Heart right ventricle (tissue), 16 donors: ENCODE data around the gene ZNF710. TPM values are rescaled to one million over a fixed set of nuclear protein-coding genes. Genes with fewer than 3 reads are reported as not detected.

Experiments
- ATAC-seq, 8 donors: fragments of 200-7000 bp; cut with Tn5 transposase; one replicate each; pipeline ENCODE4 v1.9.1; 2020; ENCODE audit warnings: mild to moderate bottlenecking in 8 of 8, moderate library complexity in 8 of 8, moderate number of reproducible peaks in 1 of 8
- DNase-seq, 2 donors: peaks; one replicate each; pipeline ENCODE4 v3.0.0-alpha.2; 2020
- H3K27ac ChIP-seq, 10 donors: fragments of 200-600 bp; sonication (generic) in 2 of 10; one replicate each; pipeline versions ENCODE4 v1.5.0 to v1.8.0; 2020 to 2022; ENCODE audit warnings: mild to moderate bottlenecking in 3 of 10
- H3K27me3 ChIP-seq, 7 donors: fragments of 200-600 bp; one replicate each; pipeline ENCODE4 v1.8.0; 2021 to 2022; ENCODE audit warnings: mild to moderate bottlenecking in 2 of 7
- H3K36me3 ChIP-seq, 9 donors: fragments of 200-600 bp; sonication (generic) in 1 of 9; one replicate each; pipeline versions ENCODE4 v1.5.0 to v1.8.0; 2020 to 2022; ENCODE audit warnings: mild to moderate bottlenecking in 2 of 9
- H3K4me1 ChIP-seq, 9 donors: fragments of 200-600 bp; sonication (generic) in 1 of 9; one replicate each; pipeline versions ENCODE4 v1.5.0 to v1.8.0; 2020 to 2022; ENCODE audit warnings: mild to moderate bottlenecking in 4 of 9
- H3K4me3 ChIP-seq, 10 donors: fragments of 200-600 bp; sonication (generic) in 2 of 10; one replicate each; pipeline versions ENCODE4 v1.5.0 to v1.8.0; 2020 to 2022; ENCODE audit warnings: mild to moderate bottlenecking in 7 of 10, moderate library complexity in 2 of 10
- H3K9me3 ChIP-seq, 11 donors: fragments of 200-600 bp in 10 of 11; sonication (generic) in 2 of 11; one replicate each; pipeline versions ENCODE4 v1.5.0 to v1.8.0; 2013 to 2022; ENCODE audit warnings: mild to moderate bottlenecking in 2 of 11, control low read depth in 1 of 11, moderate library complexity in 1 of 11
- WGBS, 2 donors: extraction: QIAGEN DNeasy Blood & Tissue Kit; methylation state at CpG; one replicate each; pipeline ENCODE4 v1.1.7; 2013; ENCODE audit warnings: inconsistent platforms in 1 of 2; 5-methylcytosine and 5-hydroxymethylcytosine counted together
- intact Hi-C, 10 donors: fragments of 100-400 bp; cut with DNase I; formaldehyde crosslinking; loops; one replicate each; pipeline versions ENCODE4 v1.11.1 to v1.14.2; 2022
- polyA plus RNA-seq, 2 donors: library from polyadenylated mRNA; stranded (reverse); fragments of 200-250 nt; gene quantifications; one replicate each; pipeline ENCODE4 v1.2.3, GENCODE V29; 2013
- total RNA-seq, 10 donors: library from RNA; stranded (reverse); fragmentation: NEBNext Ultra II Directional in 3 of 10; extraction: Animal tissue kit (Norgen Biotek cat#: 25700) in 3 of 10; gene quantifications; one replicate each; pipeline versions ENCODE4 v1.2.1 to v1.2.4, GENCODE V29; 2021 to 2023
- TF ChIP-seq, protein P1 (sequence below), 9 donors: fragments of 200-600 bp; sonication (generic) in 2 of 9; IDR thresholded peaks; one replicate each; pipeline versions ENCODE4 v1.5.0 to v1.8.0; 2021 to 2022; ENCODE audit warnings: antibody characterized with exemption in 9 of 9, mild to moderate bottlenecking in 5 of 9, moderate library complexity in 1 of 9
- donor health status: Arrhythmogenic right ventricular cardiomyopathy.
- donor health status: ischemic (EF 13 %, LVEDD 7.1; RV severe dilation, severe dysfunction).
- donor health status: healthy with polysubstance abuse.
- donor health status: DM: no; HTN: yes; CAD: no.
- donor health status: DM: no; HTN: no; CAD: no.
- donor health status: ischemic (EF 25% LVEDD 6.9; RV normal size, moderate dysfunction).
- donor health status: ischemic (EF 25% LVEDD 5.7; RV mildly dilated, moderate dysfunction).
- donor health status: healthy.
- donor health status: DM: yes; HTN: yes; CAD: no.
- donor health status: Ischemic cardiomyopathy.
- donor health status: ischemic (EF 35%, LVEDD 5.7; RV mildly dilated, moderate dysfunction).
- donor health status: nonischemic (EF 11% LVEDD 7.7; RV severe dilation, severe dysfunction).
- donor health status: DM: yes; HTN: yes; CAD: no.
- donor health status: PGD.
- donor health status: ischemic (EF 29% LVEDD 5.4; RV normal size, mild dysfunction).
- donor health status: nonischemic (EF 23%, LVEDD 6.1; RV moderate dilation, normal function).

Gene ZNF710
- total and polyA plus RNA-seq, 12 donors: 2.8 to 19.8 (median 3.9) TPM

DNA sequence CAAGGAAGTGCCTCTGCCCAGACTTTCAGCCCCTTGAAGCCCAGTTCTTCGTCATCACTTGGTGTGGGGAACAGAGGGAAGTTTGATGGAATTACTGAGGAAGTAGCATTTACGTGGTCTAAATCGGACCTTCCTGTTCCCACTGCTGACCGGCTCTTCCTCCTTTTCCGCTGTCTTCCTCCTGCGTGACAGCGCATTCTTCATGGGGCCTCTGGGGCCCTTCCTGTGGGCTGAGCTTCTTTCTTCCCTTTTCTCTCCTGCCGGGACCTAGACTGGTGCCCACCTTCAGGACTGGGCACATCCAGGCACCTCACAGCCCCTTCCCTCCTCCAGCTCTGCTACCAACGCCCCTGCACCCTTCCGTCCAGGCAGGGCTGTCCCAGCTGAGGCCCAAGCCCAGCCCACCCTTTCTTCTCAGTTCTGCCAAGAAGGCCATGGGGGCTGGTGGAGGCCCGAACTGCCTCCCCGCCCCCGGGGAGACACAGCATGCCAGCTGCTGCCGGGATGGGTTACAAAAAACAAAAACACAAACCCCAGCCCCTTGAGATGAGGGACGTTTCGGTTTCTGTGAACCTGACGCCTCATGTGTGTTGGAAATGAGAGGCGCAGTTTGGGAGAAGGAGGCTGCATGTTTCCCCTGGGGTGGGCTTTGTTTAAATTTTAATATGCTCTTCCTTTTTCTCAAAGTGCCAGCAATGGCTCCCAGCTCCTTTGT is 19.1 kb downstream of the ZNF710 start:
- H3K4me1 ChIP-seq: peaks cover 0 to 55% (median 20%) of the 10 kb centered on the region in 9 donors
- intact Hi-C loops: no loop called here
- H3K27ac ChIP-seq: peak overlapping the region in 9 of 10 donors; percentile 49 to 94 (median 79)
- DNase-seq: peak in 1 of 2 donors; percentile 60
- no peaks in the 10 kb centered on the region for H3K36me3 ChIP-seq
- TF ChIP-seq, protein P1, sequence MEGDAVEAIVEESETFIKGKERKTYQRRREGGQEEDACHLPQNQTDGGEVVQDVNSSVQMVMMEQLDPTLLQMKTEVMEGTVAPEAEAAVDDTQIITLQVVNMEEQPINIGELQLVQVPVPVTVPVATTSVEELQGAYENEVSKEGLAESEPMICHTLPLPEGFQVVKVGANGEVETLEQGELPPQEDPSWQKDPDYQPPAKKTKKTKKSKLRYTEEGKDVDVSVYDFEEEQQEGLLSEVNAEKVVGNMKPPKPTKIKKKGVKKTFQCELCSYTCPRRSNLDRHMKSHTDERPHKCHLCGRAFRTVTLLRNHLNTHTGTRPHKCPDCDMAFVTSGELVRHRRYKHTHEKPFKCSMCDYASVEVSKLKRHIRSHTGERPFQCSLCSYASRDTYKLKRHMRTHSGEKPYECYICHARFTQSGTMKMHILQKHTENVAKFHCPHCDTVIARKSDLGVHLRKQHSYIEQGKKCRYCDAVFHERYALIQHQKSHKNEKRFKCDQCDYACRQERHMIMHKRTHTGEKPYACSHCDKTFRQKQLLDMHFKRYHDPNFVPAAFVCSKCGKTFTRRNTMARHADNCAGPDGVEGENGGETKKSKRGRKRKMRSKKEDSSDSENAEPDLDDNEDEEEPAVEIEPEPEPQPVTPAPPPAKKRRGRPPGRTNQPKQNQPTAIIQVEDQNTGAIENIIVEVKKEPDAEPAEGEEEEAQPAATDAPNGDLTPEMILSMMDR (IDR thresholded peaks at IDR 0.05): no peak
- H3K27me3 ChIP-seq: no peaks in the 10 kb centered on the region
- H3K9me3 ChIP-seq: no peaks in the 10 kb centered on the region
- H3K4me3 ChIP-seq: peak overlapping the region in 4 of 10 donors; percentile 5 to 25 (median 10)
- WGBS, 2 donors: 56 to 65% methylated on average over 17 to 18 of the region's 18 CpGs
- ATAC-seq: peak; percentile 76 to 91 (median 84)

DNA sequence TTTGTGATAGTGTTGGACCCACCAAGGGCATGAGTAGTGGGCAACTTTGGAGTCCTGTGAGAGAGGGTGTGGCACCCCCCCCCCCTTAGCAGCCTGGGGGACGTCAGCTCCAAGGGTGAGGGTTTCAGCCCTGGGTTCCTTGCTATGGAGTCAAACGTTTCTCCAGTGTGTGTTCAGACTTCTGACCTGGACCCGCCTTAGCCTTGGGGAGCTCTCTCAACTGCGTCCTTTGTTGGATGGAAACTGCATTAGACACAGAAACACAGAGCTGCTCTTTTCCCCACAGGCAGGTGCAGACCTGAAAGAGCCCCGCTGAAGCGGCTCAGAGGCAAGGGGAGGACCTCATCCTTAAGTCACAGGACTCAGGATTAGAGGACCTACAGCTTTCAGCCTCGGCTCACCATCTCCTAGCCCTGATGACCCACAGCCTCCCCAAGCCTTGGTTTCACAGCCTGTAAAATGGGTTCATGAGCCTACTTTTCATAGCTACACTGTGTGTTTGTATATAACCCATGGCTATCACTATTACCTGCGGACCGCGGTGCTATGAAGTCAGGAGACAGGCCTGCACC is 19.9 kb downstream of the ZNF710 start:
- peaks cover 0 to 52% (median 20%) of the 10 kb centered on the region in 9 donors for H3K4me1 ChIP-seq
- 89 to 90% methylated on average over 10 of the region's 10 CpGs for WGBS, 2 donors
- intact Hi-C loops: no loop called here
- H3K27ac ChIP-seq: peak overlapping the region in 6 of 10 donors; percentile 61 to 94 (median 84)
- no peaks in the 10 kb centered on the region for H3K27me3 ChIP-seq
- no peak for DNase-seq
- no peaks in the 10 kb centered on the region for H3K36me3 ChIP-seq
- TF ChIP-seq, protein P1 (IDR thresholded peaks at IDR 0.05): no peak
- no peak for ATAC-seq
- no peak overlapping the region for H3K4me3 ChIP-seq
- no peaks in the 10 kb centered on the region for H3K9me3 ChIP-seq

DNA sequence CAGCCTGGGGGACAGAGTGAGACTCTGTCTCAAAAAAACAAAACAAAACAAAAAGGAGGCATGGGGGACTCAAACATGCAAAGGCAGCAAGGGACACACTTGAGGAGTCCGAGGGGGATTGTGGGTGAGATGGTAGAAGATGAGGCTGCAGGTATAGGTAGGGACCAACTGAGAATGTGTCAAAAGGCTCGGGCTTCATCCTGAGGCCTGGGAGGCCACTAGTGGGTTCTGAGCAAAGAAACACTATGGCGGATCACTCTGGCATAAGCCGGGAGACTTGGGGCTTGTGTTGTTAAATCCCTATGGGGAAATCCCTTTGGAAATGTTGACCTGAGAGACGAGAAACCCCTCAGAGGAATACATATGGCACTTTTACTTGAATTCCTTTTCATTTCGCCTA is 21.2 kb downstream of the ZNF710 start:
- no peaks in the 10 kb centered on the region for H3K9me3 ChIP-seq
- no peak for ATAC-seq
- no peak for DNase-seq
- intact Hi-C loops: no loop called here
- H3K4me3 ChIP-seq: no peak overlapping the region
- 93 to 94% methylated on average over 6 of the region's 6 CpGs for WGBS, 2 donors
- peaks cover 0 to 44% (median 20%) of the 10 kb centered on the region in 9 donors for H3K4me1 ChIP-seq
- no peak overlapping the region for H3K27ac ChIP-seq
- no peaks in the 10 kb centered on the region for H3K27me3 ChIP-seq
- no peaks in the 10 kb centered on the region for H3K36me3 ChIP-seq
- TF ChIP-seq, protein P1 (IDR thresholded peaks at IDR 0.05): no peak

DNA sequence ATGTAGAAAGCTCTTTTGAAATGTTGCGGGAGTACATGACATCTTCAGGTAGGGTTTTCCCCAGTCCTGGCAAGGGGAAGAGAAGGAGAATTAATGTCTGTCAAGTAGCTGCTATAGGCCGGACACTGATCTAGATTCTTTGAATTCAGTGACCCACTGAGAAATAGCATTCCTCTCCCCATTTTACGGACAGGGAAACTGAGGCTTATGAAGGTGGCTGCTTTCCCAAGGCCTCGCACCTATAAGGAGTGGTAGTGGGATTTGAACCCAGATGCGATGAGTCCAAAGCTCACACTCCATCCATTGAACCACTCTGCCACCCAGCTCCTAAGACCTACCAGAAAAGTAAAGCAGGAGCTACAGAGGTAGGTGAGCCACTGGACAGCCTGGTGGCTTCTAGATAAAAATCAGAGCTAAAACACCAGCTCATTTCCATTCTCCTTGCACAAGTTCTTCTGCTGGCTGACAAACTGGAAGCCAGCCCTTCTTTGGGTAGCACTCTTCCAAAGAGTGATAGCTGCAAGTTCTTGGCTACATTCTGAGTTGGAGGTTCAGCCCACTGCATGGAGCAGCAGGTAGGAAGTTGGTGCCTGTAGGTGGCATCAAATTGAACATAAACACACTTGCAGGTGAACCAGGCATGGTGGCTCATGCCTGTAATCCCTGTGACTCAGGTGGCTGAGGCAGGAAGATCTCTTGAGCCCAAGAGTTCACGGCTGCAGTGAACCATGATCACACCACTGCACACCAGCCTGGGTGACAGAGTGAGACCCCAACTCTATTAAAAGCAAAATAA is 22.0 kb downstream of the ZNF710 start:
- WGBS, 2 donors: 82 to 93% methylated on average over 6 of the region's 6 CpGs
- Histone ChIP-seq H3K4me3 (no peak overlapping the region), H3K27ac (no peak overlapping the region), H3K27me3 (no peaks in the 10 kb centered on the region), H3K36me3 (no peaks in the 10 kb centered on the region), H3K9me3 (peaks cover 0 to 5% (median 0%) of the 10 kb centered on the region in 11 donors), H3K4me1 (peaks cover 0 to 42% (median 20%) of the 10 kb centered on the region in 9 donors)
- intact Hi-C loops: no loop called here
- TF ChIP-seq, protein P1 (IDR thresholded peaks at IDR 0.05): no peak
- ATAC-seq: no peak
- DNase-seq: no peak
